NCI-H524 (cell line): ENCODE data around the gene OSBPL1A.
A peak's percentile ranks its signal among the peaks of the same experiment; 100 is the strongest.

Experiments used
- DNase-seq, 2 experiments: peaks; one replicate each; lab custom pipeline; 2025; lab: John Stamatoyannopoulos, UW

OSBPL1A gene

GRCh38 chr18:24341361-24341760 lies 56.3 kb downstream of the OSBPL1A start:
- no peak for DNase-seq

DNA sequence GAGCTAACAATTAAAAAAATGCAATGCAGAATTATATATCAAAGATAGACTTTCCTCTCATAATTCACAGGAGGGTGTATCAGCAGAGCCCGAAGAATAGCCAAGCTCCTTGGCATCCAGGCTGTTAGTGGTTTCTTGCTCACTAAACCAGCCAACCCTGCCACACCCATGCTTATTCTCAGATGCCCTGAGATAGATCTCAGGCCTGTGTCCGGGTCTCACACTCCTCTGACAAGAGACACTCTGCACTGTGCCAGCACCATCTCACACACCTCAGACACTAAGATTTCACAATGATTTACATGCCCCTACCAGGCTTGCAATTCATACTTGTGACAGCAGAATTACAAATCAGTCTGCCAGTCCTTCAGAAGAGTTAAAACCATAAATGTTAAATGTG lies 64.5 kb downstream of the OSBPL1A start:
- DNase-seq: no peak

DNA sequence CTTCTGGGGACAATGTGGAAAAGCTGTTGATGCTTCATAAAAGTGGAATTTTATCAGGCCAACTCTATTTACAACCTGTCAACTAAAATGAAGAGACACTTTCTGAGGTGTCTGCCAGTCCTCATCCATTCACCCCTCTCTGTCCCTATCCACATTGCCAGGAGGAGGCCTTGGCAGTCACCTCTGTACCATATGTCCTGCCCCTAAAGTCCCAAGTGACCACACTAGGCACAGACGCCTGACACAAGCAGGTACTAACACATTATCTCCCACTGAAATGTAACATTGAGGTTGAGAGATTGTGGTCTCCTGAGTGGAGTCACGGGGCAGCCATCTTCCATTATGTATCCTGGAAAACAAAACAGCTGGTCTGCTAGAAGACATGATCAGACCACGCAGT lies 71.4 kb downstream of the OSBPL1A start:
- no peak for DNase-seq

- no peak for DNase-seq
These were observed 75.0 kb downstream of the OSBPL1A start for GRCh38 chr18:24322584-24323136.

DNA sequence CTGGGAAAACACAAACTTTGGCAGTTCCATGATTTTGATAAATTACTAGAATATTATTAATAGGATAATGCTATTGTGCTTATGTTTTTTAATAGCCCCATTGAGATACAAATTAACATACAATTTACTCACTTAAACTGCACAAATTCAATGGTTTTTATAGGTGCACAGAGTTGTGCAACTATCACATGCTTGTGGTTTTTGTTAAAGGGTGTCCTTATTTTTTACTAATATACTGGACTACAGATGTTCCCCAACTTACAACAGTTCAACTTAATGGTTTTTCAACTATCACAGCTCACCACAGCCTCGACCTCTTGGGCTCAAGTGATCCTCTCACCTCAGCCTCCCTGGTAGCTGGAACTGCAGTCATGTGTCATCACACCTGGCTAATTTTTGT lies 76.6 kb downstream of the OSBPL1A start:
- DNase-seq: no peak

GRCh38 chr18:24319757-24320156 lies 77.9 kb downstream of the OSBPL1A start:
- peak; percentile 8 to 54 for DNase-seq

- no peak for DNase-seq
These were observed 80.3 kb downstream of the OSBPL1A start for GRCh38 chr18:24317370-24317769.

GRCh38 chr18:24315170-24315569 lies 82.5 kb downstream of the OSBPL1A start:
- DNase-seq: no peak

DNA sequence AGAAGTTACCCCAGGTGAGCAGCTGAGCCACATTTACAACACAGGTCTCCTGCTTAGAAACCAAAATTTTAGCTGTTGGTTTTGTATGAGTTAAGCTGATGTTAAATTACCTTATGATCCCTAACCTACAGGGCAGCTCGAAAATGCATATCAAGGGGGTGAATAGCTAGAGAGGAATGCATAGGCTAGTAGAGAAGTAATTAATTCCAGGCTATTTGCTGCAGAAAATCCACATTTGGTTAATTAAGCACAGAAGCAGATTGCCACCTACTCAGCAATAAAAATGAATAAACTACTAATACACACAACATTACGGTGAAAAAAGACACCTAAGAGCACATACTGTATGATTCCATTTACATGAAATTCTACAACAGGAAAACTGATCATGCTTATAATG lies 91.4 kb downstream of the OSBPL1A start:
- DNase-seq: no peak

DNA sequence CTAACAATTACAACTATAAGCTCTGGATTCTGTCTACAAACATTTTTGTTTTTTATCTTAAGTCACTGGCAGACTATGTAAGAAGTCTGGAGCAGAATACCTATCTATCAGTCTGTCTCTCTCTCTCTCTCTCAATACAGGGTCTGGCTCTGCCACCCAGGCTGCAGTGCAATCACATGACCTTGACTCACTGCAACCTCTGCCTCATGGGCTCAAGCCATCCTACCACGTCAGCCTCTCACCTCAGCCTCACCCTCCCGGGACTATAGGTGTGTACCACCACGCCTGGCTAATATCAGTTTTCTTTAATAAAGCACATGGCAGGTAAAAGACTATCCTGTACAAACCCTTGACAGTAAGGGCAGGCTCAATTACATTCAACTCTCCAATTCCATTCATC lies 96.9 kb downstream of the OSBPL1A start:
- no peak for DNase-seq

DNA sequence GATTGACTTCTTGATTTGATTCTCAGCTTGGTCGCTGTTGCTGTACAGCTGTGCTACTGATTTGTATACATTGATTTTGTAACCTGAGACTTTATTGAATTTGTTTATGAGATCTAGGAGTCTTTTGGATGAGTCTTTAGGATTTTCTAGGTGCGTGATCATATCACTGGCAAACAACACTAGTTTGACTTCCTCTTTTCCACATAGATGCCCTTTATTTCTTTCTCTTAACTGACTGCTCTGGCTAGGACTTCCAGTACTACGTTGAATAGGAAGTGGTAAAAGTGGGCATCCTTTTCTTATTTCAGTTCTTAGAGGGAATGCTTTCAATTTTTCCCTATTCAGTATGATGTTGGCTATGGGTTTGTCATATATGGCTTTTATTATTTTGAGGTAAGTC lies 101.3 kb downstream of the OSBPL1A start:
- no peak for DNase-seq

DNA sequence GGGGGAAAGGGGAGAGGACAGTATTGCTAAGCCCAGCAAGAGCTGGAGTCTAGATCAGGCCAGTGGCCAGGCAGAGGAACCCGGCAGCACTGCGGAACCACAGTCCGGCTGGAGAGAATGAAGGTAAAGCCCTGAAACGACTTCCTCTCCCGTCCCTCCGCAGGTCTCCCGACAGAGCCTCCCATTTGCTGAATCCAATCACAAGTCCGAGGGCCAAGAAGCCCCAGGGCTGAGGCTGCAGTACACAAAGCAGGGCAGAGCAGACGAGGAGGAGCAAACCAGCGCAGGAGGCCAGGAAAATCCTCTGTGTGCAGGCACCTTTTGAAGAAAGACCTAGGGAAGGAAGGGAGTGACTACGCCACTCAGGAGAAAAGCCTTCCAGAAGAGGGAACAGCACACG lies 104.4 kb downstream of the OSBPL1A start:
- no peak for DNase-seq

- no peak for DNase-seq
These were observed 119.0 kb downstream of the OSBPL1A start for GRCh38 chr18:24278591-24278990.

DNA sequence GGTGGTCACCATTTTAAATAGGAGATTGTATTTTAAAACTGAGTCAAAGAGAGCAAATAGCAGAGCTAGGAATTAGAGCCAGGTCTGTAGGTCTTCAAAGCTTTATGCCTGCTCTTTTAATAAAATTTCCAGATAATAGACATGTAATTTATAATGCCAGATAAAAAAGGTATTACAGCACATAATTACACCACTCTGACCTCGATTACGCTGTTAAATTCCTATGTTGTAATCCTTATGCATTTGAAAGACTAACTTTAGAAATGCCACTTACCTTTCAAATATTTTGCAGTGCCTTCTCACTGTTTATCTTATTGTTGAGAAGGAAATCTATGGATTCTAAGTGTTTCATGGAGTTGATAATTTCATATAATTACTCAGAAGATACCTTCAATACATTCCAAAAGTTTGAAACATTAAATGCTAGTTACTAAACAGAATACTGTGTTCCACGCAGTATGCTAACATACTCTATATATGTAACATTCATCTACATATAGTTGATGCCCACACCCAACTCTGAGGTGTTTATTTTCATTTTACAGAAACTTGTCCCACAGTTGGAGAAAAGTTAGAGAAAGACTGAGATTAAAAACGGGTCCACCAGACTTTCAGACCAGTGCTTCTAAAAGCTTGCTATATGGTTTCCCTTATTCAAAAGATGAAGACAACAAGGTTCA lies 120.0 kb downstream of the OSBPL1A start:
- no peak for DNase-seq

- DNase-seq: no peak
These were observed 120.6 kb downstream of the OSBPL1A start for GRCh38 chr18:24276994-24277393.

GRCh38 chr18:24274837-24275236 lies 122.8 kb downstream of the OSBPL1A start:
- no peak for DNase-seq

- no peak for DNase-seq
These were observed 124.0 kb downstream of the OSBPL1A start for GRCh38 chr18:24273596-24273995.

GRCh38 chr18:24272229-24272525 lies 125.4 kb downstream of the OSBPL1A start:
- no peak for DNase-seq

DNA sequence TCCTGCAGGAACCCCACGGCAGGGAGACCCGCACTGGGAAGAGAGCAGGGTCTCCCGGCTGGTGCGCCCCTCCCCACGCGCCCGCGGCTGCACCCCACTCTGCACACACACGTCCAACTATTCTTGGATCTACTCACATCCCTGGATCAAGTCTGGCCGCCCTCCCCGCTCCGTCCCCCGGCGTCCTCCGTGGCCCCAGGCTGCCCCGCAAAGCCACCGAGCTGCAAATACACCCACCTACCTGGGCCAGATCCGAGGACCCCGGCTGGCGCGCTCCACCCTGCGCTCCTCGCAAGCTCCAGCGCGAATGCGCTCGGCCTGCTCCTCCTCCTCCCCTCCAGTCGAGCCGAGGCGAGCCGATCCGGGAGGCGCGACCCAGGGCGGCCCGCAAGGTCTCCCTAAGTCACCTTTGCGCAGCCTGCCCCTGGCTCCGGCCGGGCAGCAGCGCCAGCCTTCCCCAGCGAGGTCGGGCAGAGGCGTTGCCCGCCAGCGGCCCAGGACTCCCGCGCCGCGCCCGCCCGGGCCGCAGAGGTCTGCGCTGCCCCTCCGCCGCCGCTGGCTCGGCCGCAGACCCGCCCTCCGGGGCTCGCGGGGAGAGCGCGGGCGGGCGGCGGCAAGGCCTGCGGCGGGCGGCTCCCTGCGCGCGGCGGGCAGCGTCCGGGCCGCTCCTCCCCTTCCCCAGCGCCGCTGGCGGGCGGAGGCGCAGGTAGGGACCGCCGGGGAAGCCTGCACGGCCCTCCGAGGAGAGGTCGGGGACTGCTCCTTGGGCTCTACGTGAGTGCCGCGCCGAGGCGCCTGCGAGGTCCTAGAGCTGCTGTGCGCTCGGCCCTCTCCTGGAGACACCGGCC lies 126.0 kb downstream of the OSBPL1A start:
- peak in 1 of 2 experiments; percentile 38 for DNase-seq

GRCh38 chr18:24270937-24271380 lies 126.7 kb downstream of the OSBPL1A start:
- DNase-seq: peak in 1 of 2 experiments; percentile 1

DNA sequence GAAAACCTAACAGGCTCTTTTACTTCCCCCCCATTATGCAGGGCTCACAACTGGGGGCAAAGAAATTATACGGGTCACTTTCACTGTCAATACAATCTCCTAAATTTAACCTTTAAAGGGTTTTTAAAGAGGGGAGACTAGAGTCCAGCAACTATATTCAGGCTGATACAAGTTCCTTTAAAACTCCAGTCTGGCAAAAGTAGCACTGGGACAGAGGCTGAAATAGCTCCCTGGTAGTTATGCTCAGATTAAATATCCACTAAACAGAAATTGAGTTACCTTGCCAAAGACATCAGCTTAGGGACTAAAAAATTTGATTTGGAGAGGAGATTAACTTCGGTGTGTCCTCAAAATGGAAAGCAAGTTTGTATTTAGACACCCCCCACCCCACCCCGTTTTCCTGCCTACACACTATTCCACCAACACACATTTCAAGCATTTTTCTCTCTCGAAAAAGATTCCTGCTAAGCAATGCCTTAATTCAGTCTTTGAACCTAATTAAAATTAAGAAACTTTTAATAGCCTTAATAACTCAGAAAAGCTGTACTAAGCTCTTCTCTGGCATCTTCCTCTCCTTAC lies 127.2 kb downstream of the OSBPL1A start:
- DNase-seq: no peak

GRCh38 chr18:24268784-24269550 lies 128.7 kb downstream of the OSBPL1A start:
- peak; percentile 18 to 72 for DNase-seq
